Measurements from ENCODE around the gene RIMS4. TPM values are rescaled to one million over a fixed set of nuclear protein-coding genes. Genes with fewer than 3 reads are reported as not detected.

RIMS4 gene
- under 1 TPM; 0.64 to 0.74 TPM for total RNA-seq

GRCh38 chr20:44810391-44811149 is at the start of gene RIMS4:
Gene RIMS4, minus strand, starts transcription at chr20:44810546. Its CDS starts 275 bp downstream, at chr20:44810271.
- no peaks in the 10 kb centered on the region for H3K36me3 ChIP-seq
- H3K4me1 ChIP-seq = no peaks in the 10 kb centered on the region
- H3K9me3 ChIP-seq = no peaks in the 10 kb centered on the region
- H3K9ac ChIP-seq (ENCODE audit: low read depth in 2 of 2, low read length in 2 of 2) = no peak within 1 kb of the TSS
- TF ChIP-seq CTCF (IDR thresholded peaks at IDR 0.05) = no peak
- H3K27me3 ChIP-seq = peaks cover 25% of the 10 kb centered on the region
- no peak for DNase-seq
- H3K27ac ChIP-seq = no peak within 1 kb of the TSS
- intact Hi-C loops (cut with DNase I) = no loop called here
- H3K4me3 ChIP-seq = no peak within 1 kb of the TSS

GRCh38 chr20:44858606-44859360 is 48.4 kb upstream of the RIMS4 start:
- Histone ChIP-seq H3K4me3 (no peak overlapping the region), H3K36me3 (no peaks in the 10 kb centered on the region), H3K27me3 (no peaks in the 10 kb centered on the region), H3K9ac (ENCODE audit: low read depth in 2 of 2, low read length in 2 of 2) (no peak overlapping the region), H3K27ac (no peak overlapping the region), H3K9me3 (no peaks in the 10 kb centered on the region), H3K4me1 (no peaks in the 10 kb centered on the region)
- peak; percentile 50 for DNase-seq
- intact Hi-C loops (cut with DNase I) = no loop called here
- TF ChIP-seq CTCF (IDR thresholded peaks at IDR 0.05) = no peak

- intact Hi-C loops (cut with DNase I) = no loop called here
These were observed 46.6 kb upstream of the RIMS4 start for GRCh38 chr20:44856856-44857448.

GRCh38 chr20:44856442-44856841 is 46.1 kb upstream of the RIMS4 start:
- Histone ChIP-seq H3K9ac (ENCODE audit: low read depth in 2 of 2, low read length in 2 of 2) (no peak overlapping the region), H3K27ac (no peak overlapping the region), H3K27me3 (no peaks in the 10 kb centered on the region), H3K4me3 (no peak overlapping the region), H3K9me3 (no peaks in the 10 kb centered on the region), H3K36me3 (no peaks in the 10 kb centered on the region), H3K4me1 (no peaks in the 10 kb centered on the region)
- intact Hi-C loops (cut with DNase I) = no loop called here
- TF ChIP-seq CTCF (IDR thresholded peaks at IDR 0.05) = no peak
- no peak for DNase-seq

More at GRCh38 chr20:44856856-44857448, 46.6 kb upstream of the RIMS4 start:
- Histone ChIP-seq H3K36me3 (no peaks in the 10 kb centered on the region), H3K27ac (no peak overlapping the region), H3K9ac (ENCODE audit: low read depth in 2 of 2, low read length in 2 of 2) (no peak overlapping the region), H3K27me3 (no peaks in the 10 kb centered on the region), H3K4me3 (no peak overlapping the region), H3K4me1 (no peaks in the 10 kb centered on the region), H3K9me3 (no peaks in the 10 kb centered on the region)
- DNase-seq = no peak
- TF ChIP-seq CTCF (IDR thresholded peaks at IDR 0.05) = no peak

- TF ChIP-seq CTCF (IDR thresholded peaks at IDR 0.05) = no peak
- Histone ChIP-seq H3K9me3 (no peaks in the 10 kb centered on the region), H3K36me3 (no peaks in the 10 kb centered on the region), H3K4me1 (no peaks in the 10 kb centered on the region), H3K27me3 (no peaks in the 10 kb centered on the region), H3K27ac (peak overlapping the region; percentile 26), H3K4me3 (no peak overlapping the region), H3K9ac (ENCODE audit: low read depth in 2 of 2, low read length in 2 of 2) (no peak overlapping the region)
- intact Hi-C loops (cut with DNase I) = no loop called here
- DNase-seq = peak; percentile 74
These were observed 41.2 kb upstream of the RIMS4 start for GRCh38 chr20:44851545-44851944.

Data from colonic mucosa (tissue), 4 donors.